Panc1 (cell line): Measurements from ENCODE around the gene RNF220. TPM values are rescaled to one million over a fixed set of nuclear protein-coding genes. Genes with fewer than 3 reads are reported as not detected.

Experiments used
- ATAC-seq: fragments of 200-7000 bp; cut with Tn5 transposase; 2 replicates; pipeline ENCODE4 v1.9.1; 2020; ENCODE audit warnings: mild to moderate bottlenecking, moderate library complexity
- BruUV-seq: library from RNA; stranded (reverse); fragments of 400-500 nt; replicated peaks from 2 replicates; lab custom pipeline; 2021; lab: Mats Ljungman, UMichigan
- CTCF ChIA-PET: fragments of 300-600 bp; sonication (Branson Sonifier 250); formaldehyde crosslinking; loops from one replicate; lab custom pipeline; 2022; ENCODE audit warnings: antibody characterized with exemption; lab: Charles Lee
- POLR2A ChIA-PET: fragments of 300-600 bp; sonication (Branson Sonifier 250); formaldehyde crosslinking; loops from one replicate; lab custom pipeline; 2022; ENCODE audit warnings: antibody characterized with exemption; lab: Charles Lee
- DNase-seq: peaks from one replicate; pipeline ENCODE4 v3.0.0-alpha.2; 2010; ENCODE audit warnings: low read depth, low spot score
- H3K27ac ChIP-seq: 2 replicates; pipeline ENCODE4 v1.5.1; 2011; ENCODE audit warnings: mild to moderate bottlenecking, low read length, inconsistent platforms
- H3K27me3 ChIP-seq: fragments of 200-500 bp; sonication (Bioruptor generic); 2 replicates; pipeline ENCODE4 v1.6.0; 2014; ENCODE audit warnings: low read length, inconsistent platforms; ENCODE audit not compliant: control insufficient read depth, insufficient read depth
- H3K36me3 ChIP-seq: fragments of 200-500 bp; sonication (Bioruptor generic); 2 replicates; pipeline ENCODE4 v1.5.1; 2014; ENCODE audit warnings: inconsistent platforms, mild to moderate bottlenecking, low read length, moderate library complexity; ENCODE audit not compliant: control insufficient read depth, insufficient read depth
- H3K4me1 ChIP-seq: 2 replicates; pipeline ENCODE4 v1.5.1; 2011; ENCODE audit warnings: inconsistent platforms, mild to moderate bottlenecking, low read length, moderate library complexity; ENCODE audit not compliant: control insufficient read depth, insufficient read depth
- H3K4me3 ChIP-seq, 2 experiments: 2 replicates each; pipeline ENCODE4 v1.5.1; 2011 to 2012; ENCODE audit warnings: low read depth in 2 of 2, low read length in 2 of 2, mild to moderate bottlenecking in 2 of 2, inconsistent platforms in 1 of 2, moderate library complexity in 1 of 2
- H3K9me3 ChIP-seq: fragments of 200-500 bp; sonication (Bioruptor generic); 2 replicates; pipeline ENCODE4 v1.5.1; 2014; ENCODE audit warnings: low read depth, mild to moderate bottlenecking, inconsistent platforms, low read length, moderate library complexity; ENCODE audit not compliant: control insufficient read depth, insufficient read depth
- CTCF ChIP-seq: fragments of 450-650 bp; IDR thresholded peaks from 2 replicates; pipeline ENCODE4 v1.5.1; 2017; ENCODE audit warnings: mild to moderate bottlenecking
- POLR2AphosphoS5 ChIP-seq: IDR thresholded peaks from 2 replicates; pipeline ENCODE4 v1.6.1; 2012; ENCODE audit warnings: mild to moderate bottlenecking, low read depth, low read length, moderate library complexity
- REST ChIP-seq, 2 experiments: IDR thresholded peaks; 2 replicates each; pipeline ENCODE4 v1.6.1; 2011 to 2012; ENCODE audit warnings: low read depth in 2 of 2, control low read depth in 1 of 2, low read length in 1 of 2, mild to moderate bottlenecking in 1 of 2, moderate library complexity in 1 of 2; ENCODE audit not compliant: insufficient read depth in 1 of 2
- SIN3A ChIP-seq: IDR thresholded peaks from 2 replicates; pipeline ENCODE4 v1.6.1; 2012; ENCODE audit warnings: low read depth, mild to moderate bottlenecking, low read length, moderate library complexity, borderline replicate concordance; ENCODE audit not compliant: insufficient read depth
- TCF7L2 ChIP-seq: IDR thresholded peaks from 2 replicates; pipeline ENCODE4 v1.6.1; 2011; ENCODE audit warnings: mild to moderate bottlenecking, low read depth, low read length, inconsistent platforms
- in situ Hi-C: cut with HindIII; loops from 2 replicates; pipeline ENCODE4 v1.10.0; 2016; ENCODE audit warnings: low sequenced_read_pairs, low pct_unique_long_range_greater_than_20kb
- intact Hi-C: fragments of 100-400 bp; cut with micrococcal nuclease; formaldehyde crosslinking; loops from one replicate; pipeline ENCODE4 v1.10.0; 2022; ENCODE audit not compliant: unreplicated experiment
- total RNA-seq: library from RNA; stranded (reverse); gene quantifications from one replicate; pipeline ENCODE4 v1.2.1, GENCODE V29; 2021; ENCODE audit not compliant: unreplicated experiment

The RNF220 gene
- total RNA-seq, 1 experiment from 2014 or later = 64.9 TPM

GRCh38 chr1:44405798-44406736 is 1.0 kb downstream of the RNF220 start:
- in situ Hi-C loops (no loop called here), intact Hi-C loops (no loop called here)
- no peaks in the 10 kb centered on the region for H3K9me3 ChIP-seq
- TF ChIP-seq REST (IDR thresholded peaks at IDR 0.05; ENCODE audit: insufficient read depth in 1 of 2, low read depth in 2 of 2, low read length in 1 of 2) (no peak), TCF7L2 (no peak), SIN3A (no peak), CTCF (no peak), POLR2AphosphoS5 (no peak)
- DNase-seq = no peak
- POLR2A ChIA-PET = no interaction called here
- H3K27me3 ChIP-seq = no peaks in the 10 kb centered on the region
- peak overlapping the region; percentile 84 to 87 for H3K4me3 ChIP-seq
- no peaks in the 10 kb centered on the region for H3K36me3 ChIP-seq
- CTCF ChIA-PET = no interaction called here
- BruUV-seq = no TSS peak
- ATAC-seq = peak; percentile 81
- peaks cover 25% of the 10 kb centered on the region for H3K4me1 ChIP-seq
- H3K27ac ChIP-seq = peak overlapping the region; percentile 82

GRCh38 chr1:44406737-44407429 is 1.8 kb downstream of the RNF220 start:
- ChIA-PET POLR2A (no interaction called here), CTCF (no interaction called here)
- ATAC-seq (no peak), DNase-seq (no peak)
- in situ Hi-C loops = no loop called here
- H3K27me3 ChIP-seq = no peaks in the 10 kb centered on the region
- no peak overlapping the region for H3K27ac ChIP-seq
- TF ChIP-seq CTCF (no peak), POLR2AphosphoS5 (no peak), TCF7L2 (no peak), SIN3A (no peak), REST (IDR thresholded peaks at IDR 0.05; ENCODE audit: insufficient read depth in 1 of 2, low read depth in 2 of 2, low read length in 1 of 2) (no peak)
- peaks cover 25% of the 10 kb centered on the region for H3K4me1 ChIP-seq
- H3K4me3 ChIP-seq = peak overlapping the region; percentile 84 to 87
- no peaks in the 10 kb centered on the region for H3K36me3 ChIP-seq
- intact Hi-C loops = no loop called here
- no peaks in the 10 kb centered on the region for H3K9me3 ChIP-seq
- no TSS peak for BruUV-seq
